H9 (cell line): ENCODE results near the gene ADAM17. TPM values are rescaled to one million over a fixed set of nuclear protein-coding genes. Genes with fewer than 3 reads are reported as not detected.

Experiments
- DNase-seq: peaks from one replicate; pipeline ENCODE4 v3.0.0-alpha.2; 2017
- H2AFZ ChIP-seq: one replicate; pipeline ENCODE4 v1.6.1; 2013; ENCODE audit warnings: mild to moderate bottlenecking, low read length, control low read depth, moderate library complexity
- H2AK5ac ChIP-seq: 2 replicates; pipeline ENCODE4 v1.6.1; 2013; ENCODE audit warnings: low read length, control low read depth, mixed read lengths; ENCODE audit not compliant: insufficient read length
- H2BK120ac ChIP-seq: one replicate; pipeline ENCODE4 v1.6.1; 2013; ENCODE audit warnings: low read depth, mild to moderate bottlenecking, low read length, control low read depth, inconsistent platforms; ENCODE audit not compliant: poor library complexity, severe bottlenecking
- H2BK12ac ChIP-seq: 2 replicates; pipeline ENCODE4 v1.6.1; 2013; ENCODE audit warnings: low read length, control low read depth, mixed read lengths, low read depth; ENCODE audit not compliant: insufficient read length
- H2BK15ac ChIP-seq: 2 replicates; pipeline ENCODE4 v1.6.1; 2013; ENCODE audit warnings: low read depth, low read length, control low read depth
- H2BK20ac ChIP-seq: one replicate; pipeline ENCODE4 v1.6.1; 2013; ENCODE audit warnings: low read depth, mild to moderate bottlenecking, low read length, control low read depth, inconsistent platforms; ENCODE audit not compliant: poor library complexity, severe bottlenecking
- H2BK5ac ChIP-seq: 2 replicates; pipeline ENCODE4 v1.6.1; 2013; ENCODE audit warnings: low read length, control low read depth, mixed read lengths; ENCODE audit not compliant: insufficient read length
- H3K14ac ChIP-seq: 2 replicates; pipeline ENCODE4 v1.6.1; 2013; ENCODE audit warnings: low read length, control low read depth; ENCODE audit not compliant: insufficient read depth
- H3K18ac ChIP-seq: 2 replicates; pipeline ENCODE4 v1.6.1; 2013; ENCODE audit warnings: low read depth, mild to moderate bottlenecking, mixed read lengths, low read length, control low read depth; ENCODE audit not compliant: insufficient read length
- H3K23ac ChIP-seq: 2 replicates; pipeline ENCODE4 v1.6.1; 2013; ENCODE audit warnings: low read length, control low read depth, mixed read lengths, low read depth; ENCODE audit not compliant: insufficient read length
- H3K23me2 ChIP-seq: 2 replicates; pipeline ENCODE4 v1.6.1; 2013; ENCODE audit warnings: low read depth, mild to moderate bottlenecking, mixed read lengths, low read length, control low read depth; ENCODE audit not compliant: insufficient read length, poor library complexity, severe bottlenecking
- H3K27ac ChIP-seq: 2 replicates; pipeline ENCODE4 v1.5.1; 2013; ENCODE audit warnings: low read length, control low read depth, mixed read lengths, low read depth; ENCODE audit not compliant: insufficient read length
- H3K27me3 ChIP-seq: 2 replicates; pipeline ENCODE4 v1.6.1; 2013; ENCODE audit warnings: low read length, control low read depth, inconsistent platforms; ENCODE audit not compliant: insufficient read depth
- H3K4ac ChIP-seq: 2 replicates; pipeline ENCODE4 v1.6.1; 2013; ENCODE audit warnings: low read depth, mild to moderate bottlenecking, control low read depth, inconsistent platforms, low read length, moderate library complexity
- H3K4me1 ChIP-seq: 2 replicates; pipeline ENCODE4 v1.6.1; 2013; ENCODE audit warnings: low read length, control low read depth, inconsistent platforms; ENCODE audit not compliant: insufficient read depth
- H3K4me2 ChIP-seq: 2 replicates; pipeline ENCODE4 v1.6.1; 2013; ENCODE audit warnings: low read length, control low read depth, mixed read lengths; ENCODE audit not compliant: insufficient read length, insufficient read depth
- H3K56ac ChIP-seq: 2 replicates; pipeline ENCODE4 v1.6.1; 2013; ENCODE audit warnings: low read depth, mild to moderate bottlenecking, mixed read lengths, low read length, control low read depth; ENCODE audit not compliant: insufficient read length
- H3K79me1 ChIP-seq: 2 replicates; pipeline ENCODE4 v1.6.1; 2013; ENCODE audit warnings: low read depth, mild to moderate bottlenecking, moderate library complexity, low read length, control low read depth, inconsistent platforms; ENCODE audit not compliant: insufficient read depth, poor library complexity, severe bottlenecking
- H3K79me2 ChIP-seq: 2 replicates; pipeline ENCODE4 v1.6.1; 2013; ENCODE audit warnings: low read length, control low read depth, inconsistent platforms; ENCODE audit not compliant: insufficient read depth
- H3K9ac ChIP-seq: 2 replicates; pipeline ENCODE4 v1.6.1; 2013; ENCODE audit warnings: low read length, control low read depth, mixed read lengths; ENCODE audit not compliant: insufficient read length; ENCODE audit errors: extremely low read depth
- H3K9me3 ChIP-seq: one replicate; pipeline ENCODE4 v1.6.1; 2013; ENCODE audit warnings: low read depth, low read length, inconsistent platforms; ENCODE audit not compliant: control insufficient read depth
- H3T11ph ChIP-seq: one replicate; pipeline ENCODE4 v1.6.1; 2013; ENCODE audit warnings: mild to moderate bottlenecking, low read length, control low read depth, inconsistent platforms
- H4K20me1 ChIP-seq: one replicate; pipeline ENCODE4 v1.6.1; 2013; ENCODE audit not compliant: control insufficient read depth, insufficient read length, insufficient read depth
- H4K5ac ChIP-seq: 2 replicates; pipeline ENCODE4 v1.6.1; 2013; ENCODE audit warnings: low read depth, mild to moderate bottlenecking, mixed read lengths, low read length, control low read depth; ENCODE audit not compliant: insufficient read length
- H4K8ac ChIP-seq: replicated peaks from 2 replicates; pipeline ENCODE4 v1.6.1; 2013; ENCODE audit warnings: low read length, control low read depth, mixed read lengths, low read depth; ENCODE audit not compliant: insufficient read length
- H4K91ac ChIP-seq: 2 replicates; pipeline ENCODE4 v1.6.1; 2013; ENCODE audit warnings: low read depth, mild to moderate bottlenecking, moderate library complexity, mixed read lengths, low read length, control low read depth; ENCODE audit not compliant: insufficient read length
- H3K27ac Mint-ChIP-seq, 3 experiments: 2 replicates in 2 of 3; 3 replicates in 1 of 3; pipeline ENCODE4 v1.8.0; 2020 to 2021; ENCODE audit warnings: mixed read lengths in 3 of 3, mild to moderate bottlenecking in 1 of 3, moderate library complexity in 1 of 3
- H3K27me3 Mint-ChIP-seq: 2 replicates; pipeline ENCODE4 v1.8.0; 2021; ENCODE audit warnings: low read depth, mild to moderate bottlenecking, moderate library complexity, mixed read lengths
- H3K36me3 Mint-ChIP-seq, 3 experiments: 2 replicates in 2 of 3; 3 replicates in 1 of 3; pipeline ENCODE4 v1.8.0; 2020 to 2021; ENCODE audit warnings: low read depth in 3 of 3, mixed read lengths in 3 of 3; ENCODE audit not compliant: insufficient read depth in 1 of 3
- H3K4me1 Mint-ChIP-seq, 2 experiments: 2 replicates each; pipeline ENCODE4 v1.8.0; 2020; ENCODE audit warnings: mixed read lengths in 2 of 2
- H3K4me3 Mint-ChIP-seq, 2 experiments: 2 replicates in 1 of 2; 3 replicates in 1 of 2; pipeline ENCODE4 v1.8.0; 2020 to 2021; ENCODE audit warnings: mild to moderate bottlenecking in 2 of 2, mixed read lengths in 2 of 2, moderate library complexity in 1 of 2
- H3K9me3 Mint-ChIP-seq, 2 experiments: 2 replicates in 1 of 2; 3 replicates in 1 of 2; pipeline ENCODE4 v1.8.0; 2020; ENCODE audit warnings: mild to moderate bottlenecking in 2 of 2, mixed read lengths in 2 of 2, moderate library complexity in 1 of 2
- WGBS: extraction: QIAGEN DNeasy Blood & Tissue Kit; methylation state at CpG from one replicate; pipeline ENCODE4 v1.1.7; 2013; ENCODE audit warnings: missing lambda C conversion rate, low lambda C conversion rate, mixed read lengths; ENCODE audit not compliant: insufficient read length; ENCODE audit errors: extremely low coverage; 5-methylcytosine and 5-hydroxymethylcytosine counted together
- total RNA-seq: library from RNA; stranded (reverse); gene quantifications from 2 replicates; pipeline ENCODE4 v1.2.1, GENCODE V29; 2021
- TF ChIP-seq, protein P1 (sequence below): fragments of 200-600 bp; sonication (generic); conservative IDR thresholded peaks from 3 replicates; pipeline ENCODE4 v1.8.0; 2021; ENCODE audit warnings: antibody characterized with exemption, mild to moderate bottlenecking

Gene ADAM17
- total RNA-seq, 1 experiment from 2014 or later = 26.3 TPM

DNA sequence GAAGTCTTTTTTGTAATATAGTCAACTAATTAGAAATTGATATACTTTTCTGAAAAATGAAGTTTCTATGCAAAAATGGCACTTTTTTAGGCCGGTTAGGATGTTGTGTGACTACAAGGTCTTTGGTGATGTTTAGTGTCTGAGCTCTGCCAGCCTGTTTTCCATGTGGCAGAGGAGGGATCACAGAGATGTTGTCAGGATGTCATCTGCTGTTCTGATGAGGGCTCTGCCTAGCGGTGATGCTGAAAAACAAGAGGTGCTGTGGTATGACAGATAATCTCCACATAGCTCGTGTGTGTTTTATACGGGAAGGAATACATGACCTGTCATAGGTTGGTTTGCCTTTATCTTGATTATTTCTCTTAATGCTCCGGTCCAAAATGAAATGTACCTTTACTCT, 93.3 kb downstream of the ADAM17 start:
- no peaks in the 10 kb centered on the region for H3K27me3 Mint-ChIP-seq
- TF ChIP-seq, protein P1, sequence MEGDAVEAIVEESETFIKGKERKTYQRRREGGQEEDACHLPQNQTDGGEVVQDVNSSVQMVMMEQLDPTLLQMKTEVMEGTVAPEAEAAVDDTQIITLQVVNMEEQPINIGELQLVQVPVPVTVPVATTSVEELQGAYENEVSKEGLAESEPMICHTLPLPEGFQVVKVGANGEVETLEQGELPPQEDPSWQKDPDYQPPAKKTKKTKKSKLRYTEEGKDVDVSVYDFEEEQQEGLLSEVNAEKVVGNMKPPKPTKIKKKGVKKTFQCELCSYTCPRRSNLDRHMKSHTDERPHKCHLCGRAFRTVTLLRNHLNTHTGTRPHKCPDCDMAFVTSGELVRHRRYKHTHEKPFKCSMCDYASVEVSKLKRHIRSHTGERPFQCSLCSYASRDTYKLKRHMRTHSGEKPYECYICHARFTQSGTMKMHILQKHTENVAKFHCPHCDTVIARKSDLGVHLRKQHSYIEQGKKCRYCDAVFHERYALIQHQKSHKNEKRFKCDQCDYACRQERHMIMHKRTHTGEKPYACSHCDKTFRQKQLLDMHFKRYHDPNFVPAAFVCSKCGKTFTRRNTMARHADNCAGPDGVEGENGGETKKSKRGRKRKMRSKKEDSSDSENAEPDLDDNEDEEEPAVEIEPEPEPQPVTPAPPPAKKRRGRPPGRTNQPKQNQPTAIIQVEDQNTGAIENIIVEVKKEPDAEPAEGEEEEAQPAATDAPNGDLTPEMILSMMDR = no peak
- no CpG with 5 or more reads among the region's 5 CpGs for WGBS

More for the DNA sequence above, 93.3 kb downstream of the ADAM17 start:
- Histone ChIP-seq H3T11ph (no peak overlapping the region), H4K20me1 (no peaks in the 10 kb centered on the region), H3K79me1 (no peaks in the 10 kb centered on the region), H3K14ac (no peak overlapping the region), H3K18ac (no peak overlapping the region), H2AFZ (no peak overlapping the region), H2BK15ac (no peak overlapping the region), H3K4ac (no peak overlapping the region), H2BK120ac (no peak overlapping the region), H4K8ac (no peak overlapping the region), H3K27me3 (no peaks in the 10 kb centered on the region), H2BK20ac (no peak overlapping the region), H4K91ac (no peak overlapping the region), H3K9ac (no peak overlapping the region), H2BK5ac (no peak overlapping the region), H3K79me2 (no peaks in the 10 kb centered on the region), H3K23me2 (no peaks in the 10 kb centered on the region), H2BK12ac (no peak overlapping the region), H3K9me3 (no peaks in the 10 kb centered on the region), H3K27ac (no peak overlapping the region), H3K56ac (no peak overlapping the region), H4K5ac (no peak overlapping the region), H3K23ac (no peak overlapping the region), H2AK5ac (no peak overlapping the region), H3K4me1 (no peaks in the 10 kb centered on the region), H3K4me2 (no peak overlapping the region)
- Mint-ChIP-seq H3K9me3 (no peaks in the 10 kb centered on the region), H3K27ac (0 out of 7 replicates have a peak overlapping the region, but pooled peaks of 1 of the 3 experiments have one; percentile 33), H3K4me3 (no peak overlapping the region), H3K36me3 (peaks cover 15 to 59% (median 55%) of the 10 kb centered on the region in 3 experiments; a peak in 6 of 7 replicates), H3K4me1 (peaks cover 0 to 4% of the 10 kb centered on the region in 2 experiments; a peak in 1 of 4 replicates)
- DNase-seq = no peak
